HG03469 (cell line): ENCODE measurements around the gene EPHA4.

Experiments
- ATAC-seq: cut with Tn5 transposase; IDR thresholded peaks from one replicate; pipeline ENCODE4 v1.9.1; 2021; ENCODE audit warnings: mild to moderate bottlenecking, moderate library complexity, moderate number of reproducible peaks; ENCODE audit not compliant: unreplicated experiment

The EPHA4 gene

DNA sequence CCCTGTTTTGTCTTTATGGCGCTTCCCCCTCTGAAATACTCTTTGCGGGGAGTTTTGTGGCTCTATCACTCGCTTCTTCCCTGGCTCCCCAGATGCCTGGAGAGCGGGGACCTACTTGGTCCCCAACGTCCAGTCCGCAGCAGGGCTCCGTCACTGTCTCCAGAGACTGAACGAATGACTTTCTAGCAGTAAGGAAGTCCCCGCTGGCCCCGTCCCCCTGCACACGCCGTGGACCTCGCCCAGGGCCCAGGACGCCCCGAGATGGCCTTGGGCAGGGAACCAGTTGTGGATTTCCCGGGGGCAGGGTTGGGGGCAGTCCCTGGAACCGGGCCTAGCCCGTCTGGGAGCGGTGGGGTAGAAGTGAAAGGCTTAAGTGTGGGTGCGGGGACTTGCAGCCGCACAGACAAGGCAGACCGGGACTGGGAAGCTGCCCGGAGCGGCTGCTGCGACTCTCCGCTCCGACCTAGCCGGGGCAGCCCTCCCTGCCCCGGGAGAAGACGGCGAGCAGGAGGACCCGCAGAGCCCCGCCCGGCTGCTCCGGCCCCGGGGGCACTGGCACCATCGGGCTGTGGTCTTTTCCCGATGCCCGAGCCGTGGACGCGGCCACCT, 821 bp upstream of the EPHA4 start:
- peak; percentile 12 for ATAC-seq

DNA sequence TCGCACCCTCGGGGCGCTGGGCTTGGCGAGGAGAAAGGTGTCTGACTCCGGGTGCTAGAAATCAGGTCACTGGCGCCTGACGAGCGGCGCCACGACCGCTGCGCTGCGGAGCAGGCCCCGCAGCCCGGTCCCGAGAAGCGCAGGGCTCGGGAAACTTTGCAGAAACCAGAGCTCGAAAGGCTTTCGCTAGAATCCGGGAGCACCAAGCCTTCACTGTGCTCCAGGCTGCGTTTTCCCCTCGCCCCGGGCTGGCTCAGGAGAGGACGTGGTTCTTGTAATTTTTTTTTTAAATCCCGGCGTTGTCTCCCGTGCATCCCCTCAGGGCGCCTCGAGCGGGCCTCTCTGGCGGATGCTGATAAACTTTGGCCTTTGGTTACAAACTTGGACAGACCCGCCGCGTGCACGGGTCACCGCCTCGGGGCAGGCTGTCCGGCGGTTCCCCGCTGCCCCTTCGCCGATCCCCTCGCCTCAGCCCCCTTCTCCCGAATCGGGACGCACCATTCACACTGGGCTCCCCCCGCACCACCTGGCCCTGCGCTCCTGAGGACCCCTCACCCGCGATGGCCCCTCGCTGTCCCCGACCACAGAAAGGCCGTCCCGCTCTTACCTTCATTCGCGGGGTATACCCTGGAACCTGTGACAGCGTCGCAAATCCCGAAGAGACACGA, 419 bp downstream of the EPHA4 start:
- ATAC-seq, result peak; percentile 1

GRCh38 chr2:221571025-221571550, 1.0 kb downstream of the EPHA4 start:
- no peak for ATAC-seq

- ATAC-seq, result no peak
These were observed 1.7 kb downstream of the EPHA4 start for GRCh38 chr2:221570321-221570935.

GRCh38 chr2:221569871-221570270, 2.2 kb downstream of the EPHA4 start:
- ATAC-seq, result no peak

DNA sequence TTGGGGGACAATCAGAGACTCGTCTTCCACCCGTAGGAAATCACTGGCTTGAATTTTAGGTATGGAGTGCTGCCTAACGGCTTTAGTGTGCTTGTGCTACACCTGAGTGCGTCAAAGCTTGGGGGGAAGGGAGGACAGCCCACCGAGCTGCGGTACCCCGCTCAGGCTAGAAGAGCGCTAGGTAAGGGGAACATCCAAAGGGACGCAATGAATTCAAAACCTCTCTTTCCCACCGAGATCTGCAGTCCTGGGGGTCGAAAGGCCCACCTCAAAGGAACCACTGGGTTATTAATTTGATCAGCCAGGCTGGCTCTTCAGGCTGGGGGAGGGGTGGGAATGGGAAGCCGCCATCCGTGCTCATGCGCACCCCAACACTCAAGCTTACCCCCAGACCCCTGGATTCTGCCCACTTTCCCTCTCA, 2.7 kb downstream of the EPHA4 start:
- ATAC-seq, result no peak

DNA sequence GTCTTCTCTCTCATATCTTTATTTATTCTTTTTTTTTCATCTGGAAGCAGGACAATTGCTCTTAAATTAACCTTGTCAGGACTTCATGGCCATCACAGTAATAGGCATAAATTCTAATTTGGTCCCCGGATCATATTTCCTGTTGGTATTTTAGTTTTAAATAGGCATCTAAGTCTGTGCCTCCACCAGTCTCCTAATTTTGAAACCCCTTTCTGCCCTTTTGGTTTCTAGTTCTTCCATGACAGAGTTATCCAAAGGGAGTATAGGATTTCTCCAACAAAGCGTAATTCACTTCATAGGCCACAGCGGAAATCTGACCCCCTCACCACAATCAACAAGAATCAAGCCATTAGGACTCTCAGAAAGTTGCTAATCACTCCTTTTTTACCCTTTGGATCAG, 3.8 kb downstream of the EPHA4 start:
- no peak for ATAC-seq

DNA sequence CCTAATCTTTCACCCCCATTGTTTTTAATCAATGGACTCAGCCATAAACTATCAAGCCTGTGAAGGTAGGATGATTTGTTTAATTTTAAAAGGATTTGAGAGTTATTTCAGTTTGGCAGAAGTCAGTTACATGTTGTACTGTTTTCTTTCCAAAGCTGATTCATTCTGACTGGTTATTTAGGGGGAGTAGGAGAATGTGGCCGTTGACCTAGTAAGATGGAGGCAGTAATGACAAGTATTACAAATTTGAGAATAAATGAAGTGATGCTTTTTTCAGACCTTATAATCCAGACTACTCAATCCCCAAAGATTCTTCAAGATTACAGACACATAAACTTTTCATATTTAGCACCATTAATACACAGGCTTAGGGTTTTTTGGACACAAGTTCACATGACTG, 4.3 kb downstream of the EPHA4 start:
- no peak for ATAC-seq

DNA sequence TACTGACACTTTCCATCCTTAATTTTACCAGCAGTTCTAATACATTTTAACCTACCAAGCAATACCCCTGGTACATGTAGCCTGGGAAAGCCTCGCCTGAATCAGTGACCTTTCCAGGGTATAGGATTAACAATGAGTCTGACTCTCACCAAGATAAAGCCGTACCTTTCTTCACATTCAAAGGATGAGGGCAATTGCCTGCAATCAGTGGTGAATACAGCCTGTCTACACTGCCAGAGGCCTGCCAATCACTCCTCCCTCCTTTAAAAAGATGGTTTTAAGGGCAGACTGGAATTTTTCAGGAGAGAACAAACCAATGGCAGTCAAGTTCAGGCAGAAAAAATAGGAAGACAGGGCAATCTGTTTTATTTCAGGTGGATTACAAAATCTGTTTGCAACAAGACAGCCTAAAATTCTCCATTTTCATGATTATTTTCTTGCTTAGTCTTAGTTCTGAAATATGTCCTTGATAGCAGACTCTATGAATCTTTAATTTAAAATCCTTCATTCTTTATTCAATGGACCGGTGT, 4.8 kb downstream of the EPHA4 start:
- ATAC-seq, result no peak

DNA sequence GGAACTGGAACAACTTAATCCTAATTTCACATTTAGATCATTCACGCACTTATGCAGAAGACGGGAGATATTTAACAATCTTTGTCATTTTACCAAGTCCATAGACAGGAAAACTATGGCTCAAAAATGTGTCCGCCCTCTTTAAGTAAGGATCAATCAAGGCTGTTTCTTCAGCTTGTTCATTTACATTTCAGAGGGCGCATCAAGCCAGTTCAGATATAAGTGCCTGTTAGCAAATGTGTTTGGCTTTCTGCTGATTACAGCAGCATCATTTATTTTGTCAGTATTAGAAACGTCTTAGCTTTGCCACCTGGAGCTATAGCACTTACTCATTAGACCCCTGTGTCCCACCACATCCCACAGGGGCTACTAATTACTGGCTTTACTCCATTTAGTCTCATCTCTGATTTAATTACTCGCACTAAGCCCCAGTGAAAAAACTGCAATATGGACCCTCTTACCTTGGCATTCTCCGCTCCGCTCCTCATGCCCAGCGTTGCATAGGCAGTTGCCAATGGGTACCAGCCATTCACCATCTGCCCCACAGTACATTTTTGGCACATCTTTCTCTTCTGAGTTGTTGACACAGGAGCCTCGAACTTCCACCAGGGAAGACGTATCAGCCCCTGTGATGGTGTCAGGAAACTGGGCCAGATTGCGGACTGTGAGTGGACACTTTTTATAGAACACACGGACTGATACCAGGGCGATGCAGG, 8.7 kb downstream of the EPHA4 start:
- no peak for ATAC-seq

DNA sequence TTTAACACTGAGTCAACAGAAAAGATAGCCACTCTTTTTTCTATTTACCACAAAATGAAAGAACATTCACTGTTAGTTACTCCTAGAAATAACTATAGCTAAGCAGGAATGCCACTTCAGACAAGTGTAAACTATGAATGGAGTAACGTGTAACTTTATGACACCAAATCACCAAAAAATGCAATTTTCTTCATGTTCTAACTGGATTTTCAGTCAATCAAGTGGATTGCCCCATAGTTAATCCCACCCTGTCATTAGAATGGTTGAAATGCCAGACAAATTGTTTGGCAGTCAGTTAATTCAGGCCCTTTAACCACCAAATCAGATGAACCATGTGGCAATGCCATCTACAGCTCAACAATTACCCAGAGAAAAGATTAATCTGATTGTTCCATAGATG, 9.9 kb downstream of the EPHA4 start:
- ATAC-seq, result no peak

- ATAC-seq, result no peak
These were observed 10.3 kb downstream of the EPHA4 start for GRCh38 chr2:221561770-221562169.

DNA sequence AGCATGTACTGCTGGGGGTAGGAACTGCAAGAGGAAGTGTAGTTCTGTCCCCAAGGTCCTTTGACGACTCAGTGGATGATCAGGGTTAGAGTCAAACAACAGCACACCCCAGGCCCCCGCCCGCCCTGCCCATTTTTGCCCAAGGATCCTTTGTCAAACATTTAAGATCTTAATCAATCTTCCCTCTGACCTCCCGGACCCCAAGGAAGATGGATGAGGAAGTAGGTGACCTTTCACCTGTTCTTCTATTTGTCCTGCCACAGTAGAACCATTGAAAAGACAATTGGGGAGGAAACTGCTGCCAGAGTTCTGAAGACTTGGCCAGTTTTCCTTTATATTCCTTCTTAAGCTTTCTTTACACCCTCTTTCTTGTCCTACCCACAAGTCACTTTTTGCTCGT, 12.1 kb downstream of the EPHA4 start:
- no peak for ATAC-seq

DNA sequence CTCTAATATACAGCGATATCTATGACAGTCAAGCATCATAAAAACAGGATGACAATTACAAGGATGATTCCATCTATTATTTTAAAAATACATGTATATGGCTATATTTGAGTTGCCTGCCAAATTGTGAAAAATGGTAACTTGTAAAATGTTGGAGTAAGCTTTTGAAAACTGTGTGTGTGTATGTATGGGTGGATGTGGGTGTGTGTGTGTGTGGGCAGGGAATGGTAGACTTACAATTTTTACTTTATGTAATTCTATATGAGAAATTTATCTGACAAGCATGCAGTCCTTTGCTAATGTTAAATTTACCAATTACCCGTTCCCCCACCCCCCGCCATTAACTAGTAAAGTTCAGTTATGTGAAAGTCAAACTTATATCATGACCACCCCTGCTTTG, 14.0 kb downstream of the EPHA4 start:
- no peak for ATAC-seq

- peak; percentile 27 for ATAC-seq
These were observed 16.6 kb downstream of the EPHA4 start for GRCh38 chr2:221555494-221555846.

DNA sequence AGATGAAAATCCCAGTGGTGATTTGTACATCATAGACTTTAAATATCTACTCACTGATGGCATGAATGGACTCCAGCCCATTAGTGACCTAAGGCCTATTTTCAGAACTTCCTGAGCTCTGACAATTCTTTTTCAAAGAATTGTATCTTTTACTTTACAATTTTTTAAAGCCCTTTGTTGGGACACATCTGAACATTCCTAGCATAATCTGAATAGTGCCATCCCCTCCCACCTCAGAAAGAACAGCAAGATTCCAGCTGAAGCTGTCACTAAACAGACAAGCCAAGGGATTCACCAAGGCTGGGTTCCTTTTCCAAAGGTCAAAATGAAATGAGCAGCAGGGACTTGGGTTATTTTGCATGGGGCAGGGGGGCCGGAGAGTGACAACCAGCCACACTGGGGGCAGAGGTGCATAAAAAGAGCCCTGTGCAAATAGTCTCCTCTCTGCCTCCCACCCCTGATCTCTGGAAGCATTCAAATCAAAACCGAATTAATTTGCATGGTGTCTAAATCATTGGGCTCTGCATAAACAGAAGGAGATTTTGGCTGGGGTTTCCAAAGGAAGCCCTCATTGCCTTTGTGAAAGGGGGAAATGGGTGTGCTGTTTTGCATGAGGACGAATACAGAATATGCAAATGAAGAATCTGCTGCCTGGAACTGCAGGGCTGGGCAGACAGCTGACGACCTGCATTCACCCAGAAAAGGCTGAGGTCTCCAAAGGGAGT, 17.2 kb downstream of the EPHA4 start:
- peak; percentile 97 for ATAC-seq

DNA sequence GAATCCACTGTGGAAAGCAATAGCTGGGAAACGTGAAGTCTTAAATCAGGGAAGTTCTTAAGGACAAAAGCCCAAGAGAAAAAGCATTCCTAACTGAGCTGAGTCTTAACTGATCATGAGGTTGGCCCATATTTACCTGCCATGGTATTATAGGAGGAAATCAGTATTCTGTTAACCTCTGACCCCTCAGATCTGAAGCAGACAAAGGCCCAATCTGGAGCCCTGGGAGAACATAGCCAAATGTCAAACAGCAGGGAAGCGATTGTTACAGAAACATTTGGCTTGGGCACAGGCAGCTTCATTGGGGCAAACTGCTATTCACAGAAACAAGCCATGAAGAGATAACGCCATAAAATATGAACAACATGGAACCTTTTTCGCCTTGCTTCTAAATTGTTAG, 18.8 kb downstream of the EPHA4 start:
- ATAC-seq, result no peak

GRCh38 chr2:221552291-221552690, 19.8 kb downstream of the EPHA4 start:
- ATAC-seq, result no peak

DNA sequence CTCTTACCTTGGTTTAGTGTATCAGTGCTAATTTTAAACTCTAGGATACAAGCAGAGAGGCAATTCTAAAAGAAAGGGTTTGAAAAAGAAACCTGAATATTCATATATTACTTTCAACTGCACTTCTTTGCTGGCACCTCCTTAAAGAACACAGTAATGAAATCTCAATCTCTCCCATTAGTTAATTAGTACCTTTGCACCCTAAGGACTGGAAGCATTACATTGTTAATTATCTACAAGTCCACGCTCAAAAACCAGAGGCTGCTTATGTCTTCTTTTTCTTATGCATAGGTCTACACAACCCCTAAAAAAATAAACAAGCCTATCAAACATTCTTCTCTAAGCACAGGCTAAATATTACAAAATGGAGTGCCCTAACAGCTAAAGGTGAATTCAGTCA, 20.2 kb downstream of the EPHA4 start:
- no peak for ATAC-seq

- ATAC-seq, result no peak
These were observed 23.0 kb downstream of the EPHA4 start for GRCh38 chr2:221549143-221549542.
